HFFc6 (cell line): Measurements from ENCODE around the gene LRFN2. TPM values are rescaled to one million over a fixed set of nuclear protein-coding genes. Genes with fewer than 3 reads are reported as not detected.

ENCODE experiments used
- DNase-seq: peaks from one replicate; pipeline ENCODE4 v3.0.0-alpha.2; 2018
- H3K27ac Mint-ChIP-seq: 2 replicates; pipeline ENCODE4 v1.8.0; 2020; ENCODE audit warnings: mild to moderate bottlenecking, mixed read lengths
- H3K27me3 Mint-ChIP-seq: 2 replicates; pipeline ENCODE4 v1.8.0; 2021; ENCODE audit warnings: mild to moderate bottlenecking, moderate library complexity, mixed read lengths; ENCODE audit not compliant: insufficient read depth
- H3K36me3 Mint-ChIP-seq: 2 replicates; pipeline ENCODE4 v1.8.0; 2021; ENCODE audit warnings: low read depth, mixed read lengths
- H3K4me1 Mint-ChIP-seq: 2 replicates; pipeline ENCODE4 v1.8.0; 2020; ENCODE audit warnings: low read depth, mixed read lengths
- H3K4me3 Mint-ChIP-seq: 2 replicates; pipeline ENCODE4 v1.8.0; 2020; ENCODE audit warnings: mild to moderate bottlenecking, moderate library complexity, mixed read lengths
- H3K9me3 Mint-ChIP-seq: 2 replicates; pipeline ENCODE4 v1.8.0; 2020; ENCODE audit warnings: mild to moderate bottlenecking, mixed read lengths
- CTCF ChIP-seq: fragments of 200-600 bp; sonication (generic); IDR thresholded peaks from 2 replicates; pipeline ENCODE4 v1.5.0; 2021; ENCODE audit warnings: antibody characterized with exemption, mild to moderate bottlenecking
- total RNA-seq, 6 experiments: library from RNA; stranded (reverse); fragmentation: NEBNext Ultra II Directional; extraction: Animal tissue kit (Norgen Biotek cat#: 25700); gene quantifications; 2 replicates in 1 of 6; 3 replicates in 5 of 6; pipeline ENCODE4 v1.2.3, GENCODE V29; 2021

The LRFN2 gene
- total RNA-seq, 6 experiments from 2014 or later, result not detected

DNA sequence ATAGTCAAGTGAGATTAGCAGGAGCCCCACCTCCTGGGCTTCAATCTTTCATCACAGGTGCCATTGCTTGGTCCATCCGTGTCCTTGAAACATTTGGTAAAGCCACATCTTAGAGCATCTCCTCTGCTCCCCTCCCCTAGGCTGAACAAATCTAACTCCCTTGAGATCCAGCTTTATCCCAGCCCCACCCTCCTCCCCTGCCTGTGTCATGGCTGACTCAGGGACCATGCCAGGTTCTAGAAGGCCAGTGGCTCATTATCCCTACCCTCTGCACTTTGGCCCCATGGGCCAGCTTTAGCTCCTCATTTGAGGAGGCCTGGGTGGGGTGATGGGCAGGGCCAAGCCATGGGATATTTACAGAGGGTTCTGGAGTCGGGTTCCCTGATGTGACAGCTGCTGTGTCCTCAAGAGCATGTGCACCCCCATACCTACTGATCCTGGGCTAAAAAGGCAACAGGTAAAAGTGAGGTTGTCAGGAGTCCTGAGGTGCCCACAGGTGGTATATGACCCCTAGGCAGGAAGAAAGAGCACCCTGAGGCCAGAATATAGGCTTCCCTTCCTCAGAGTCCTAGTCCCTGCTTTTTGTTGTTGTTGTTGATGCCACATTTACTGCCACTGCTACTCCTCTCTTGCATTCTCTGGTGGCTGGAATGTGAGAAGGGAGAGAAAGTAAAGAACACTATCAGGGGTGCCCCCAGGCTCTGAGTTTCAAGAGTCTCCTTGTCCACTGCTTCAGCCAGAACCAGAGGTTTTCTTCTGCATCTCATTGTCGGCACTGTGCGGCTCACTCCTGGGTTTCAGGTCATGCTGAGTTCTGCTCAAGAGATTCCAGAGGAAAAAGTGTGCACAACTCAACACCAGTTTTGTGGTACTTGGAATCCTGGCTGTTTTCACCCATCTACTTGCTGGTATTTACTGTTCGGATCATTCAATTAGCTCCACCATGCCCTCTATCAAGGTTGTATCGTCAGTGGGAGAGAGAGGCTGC is 228.4 kb downstream of the LRFN2 start:
- H3K4me3 Mint-ChIP-seq, result no peak overlapping the region
- H3K9me3 Mint-ChIP-seq, result peaks cover 45% of the 10 kb centered on the region
- no peaks in the 10 kb centered on the region for H3K4me1 Mint-ChIP-seq
- no peak for DNase-seq
- no peak for TF ChIP-seq CTCF
- H3K27ac Mint-ChIP-seq, result no peak overlapping the region
- H3K36me3 Mint-ChIP-seq, result no peaks in the 10 kb centered on the region
- H3K27me3 Mint-ChIP-seq, result peaks cover 2% of the 10 kb centered on the region; the same call in 1 of the 2 replicates

DNA sequence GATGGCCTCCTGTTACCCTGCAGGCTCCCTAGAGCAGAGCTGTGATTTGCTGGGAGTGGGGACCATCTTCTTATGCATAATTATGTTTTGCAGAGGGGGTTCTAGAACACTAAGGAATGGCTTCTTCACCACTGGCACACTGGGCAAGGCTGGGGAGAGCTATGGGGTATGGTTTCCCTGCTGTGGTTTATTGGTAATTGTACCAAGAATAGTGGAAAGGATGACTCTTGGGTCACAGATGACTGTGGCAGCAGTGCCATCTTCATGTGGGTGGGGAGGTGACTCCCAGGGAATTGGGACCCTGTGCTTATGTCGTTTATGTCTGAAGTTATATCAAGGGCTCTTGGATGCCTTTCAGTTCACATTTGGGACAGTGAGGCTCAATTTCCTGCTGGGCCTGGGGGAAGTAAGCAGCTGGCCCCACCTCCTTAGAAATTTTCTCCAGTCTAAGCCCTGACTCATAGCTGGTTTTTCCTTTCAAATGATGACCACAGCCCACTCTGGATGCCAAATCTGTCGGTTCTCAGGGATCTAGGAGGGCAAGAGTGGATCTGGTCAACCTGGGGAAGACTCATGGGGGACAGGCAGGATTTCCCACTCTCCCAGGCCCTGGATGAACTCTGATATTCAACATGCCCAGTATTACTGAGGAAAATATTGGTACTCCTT is 230.8 kb downstream of the LRFN2 start:
- Mint-ChIP-seq H3K4me3 (no peak overlapping the region), H3K27me3 (no peaks in the 10 kb centered on the region), H3K27ac (no peak overlapping the region), H3K36me3 (no peaks in the 10 kb centered on the region), H3K4me1 (no peaks in the 10 kb centered on the region), H3K9me3 (peaks cover 29% of the 10 kb centered on the region)
- DNase-seq, result no peak
- TF ChIP-seq CTCF, result no peak

GRCh38 chr6:40355532-40355931 is 231.6 kb downstream of the LRFN2 start:
- H3K9me3 Mint-ChIP-seq, result peaks cover 26% of the 10 kb centered on the region
- no peak overlapping the region for H3K27ac Mint-ChIP-seq
- TF ChIP-seq CTCF, result no peak
- no peak overlapping the region for H3K4me3 Mint-ChIP-seq
- no peak for DNase-seq
- no peaks in the 10 kb centered on the region for H3K27me3 Mint-ChIP-seq
- no peaks in the 10 kb centered on the region for H3K36me3 Mint-ChIP-seq
- H3K4me1 Mint-ChIP-seq, result no peaks in the 10 kb centered on the region

- Mint-ChIP-seq H3K9me3 (peaks cover 22% of the 10 kb centered on the region), H3K4me3 (no peak overlapping the region), H3K27me3 (no peaks in the 10 kb centered on the region), H3K36me3 (no peaks in the 10 kb centered on the region), H3K4me1 (no peaks in the 10 kb centered on the region), H3K27ac (no peak overlapping the region)
- no peak for TF ChIP-seq CTCF
- DNase-seq, result no peak
These were observed 232.1 kb downstream of the LRFN2 start for GRCh38 chr6:40355066-40355465.

GRCh38 chr6:40353967-40354452 is 233.2 kb downstream of the LRFN2 start:
- no peak for TF ChIP-seq CTCF
- Mint-ChIP-seq H3K4me3 (no peak overlapping the region), H3K36me3 (no peaks in the 10 kb centered on the region)

More at GRCh38 chr6:40353967-40354452, 233.2 kb downstream of the LRFN2 start:
- H3K4me1 Mint-ChIP-seq, result no peaks in the 10 kb centered on the region
- no peaks in the 10 kb centered on the region for H3K27me3 Mint-ChIP-seq
- H3K27ac Mint-ChIP-seq, result no peak overlapping the region
- no peak for DNase-seq
- H3K9me3 Mint-ChIP-seq, result peaks cover 11% of the 10 kb centered on the region
